ENCODE measurements around the gene MED26. TPM values are rescaled to one million over a fixed set of nuclear protein-coding genes. Genes with fewer than 3 reads are reported as not detected.

Gene MED26
- total and polyA plus RNA-seq, 2 of the 8 experiments (the other 6 are each of a cell fraction or from before 2014, with no cell fraction given), result 5.3 to 10.7 TPM

GRCh38 chr19:16595097-16595496 lies 32.9 kb downstream of the MED26 start (continued):
- TF ChIP-seq CHD7 (IDR thresholded peaks at IDR 0.05; ENCODE audit: insufficient replicate concordance, low read length) (no peak), NRF1 (IDR thresholded peaks at IDR 0.05; ENCODE audit: low read depth, low read length) (no peak), RFX5 (IDR thresholded peaks at IDR 0.05; ENCODE audit: borderline replicate concordance, low read depth, low read length) (no peak), YY1 (IDR thresholded peaks at IDR 0.05; ENCODE audit: low read depth, low read length) (no peak), CBX5 (IDR thresholded peaks at IDR 0.05; ENCODE audit: low read depth, low read length) (no peak), BCL11A (IDR thresholded peaks at IDR 0.05; ENCODE audit: low read depth in 2 of 2, low read length in 2 of 2) (no peak), SRF (IDR thresholded peaks at IDR 0.05; ENCODE audit: low read depth, low read length) (no peak), EZH2 (IDR thresholded peaks at IDR 0.05; ENCODE audit: low read depth, low read length, severe bottlenecking) (no peak), POLR2A (IDR thresholded peaks at IDR 0.05; ENCODE audit: control extremely low read depth in 1 of 2, low read depth in 2 of 2, low read length in 2 of 2) (no peak), CHD1 (IDR thresholded peaks at IDR 0.05; ENCODE audit: low read depth, low read length) (no peak), CTBP2 (IDR thresholded peaks at IDR 0.05; ENCODE audit: borderline replicate concordance, insufficient read depth, insufficient read length, low read length) (no peak)
- TF ChIP-seq, protein P1, sequence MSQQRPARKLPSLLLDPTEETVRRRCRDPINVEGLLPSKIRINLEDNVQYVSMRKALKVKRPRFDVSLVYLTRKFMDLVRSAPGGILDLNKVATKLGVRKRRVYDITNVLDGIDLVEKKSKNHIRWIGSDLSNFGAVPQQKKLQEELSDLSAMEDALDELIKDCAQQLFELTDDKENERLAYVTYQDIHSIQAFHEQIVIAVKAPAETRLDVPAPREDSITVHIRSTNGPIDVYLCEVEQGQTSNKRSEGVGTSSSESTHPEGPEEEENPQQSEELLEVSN (IDR thresholded peaks at IDR 0.05), result no peak

Data from H1 (cell line).